ENCODE data around the gene MPV17L2.

The MPV17L2 gene

GRCh38 chr19:18245297-18245696, 52.3 kb downstream of the MPV17L2 start:
- DNase-seq: no peak
